HG03469 (cell line): ENCODE results near the gene RNASEL.
"Not testable (repeated sequence)": the region's sequence is repeated elsewhere in the genome, so short reads cannot be mapped to it uniquely, and the experiment has no call there.

Source experiments
- ATAC-seq: cut with Tn5 transposase; IDR thresholded peaks from one replicate; pipeline ENCODE4 v1.9.1; 2021; ENCODE audit warnings: mild to moderate bottlenecking, moderate library complexity, moderate number of reproducible peaks; ENCODE audit not compliant: unreplicated experiment

The RNASEL gene, protein sequence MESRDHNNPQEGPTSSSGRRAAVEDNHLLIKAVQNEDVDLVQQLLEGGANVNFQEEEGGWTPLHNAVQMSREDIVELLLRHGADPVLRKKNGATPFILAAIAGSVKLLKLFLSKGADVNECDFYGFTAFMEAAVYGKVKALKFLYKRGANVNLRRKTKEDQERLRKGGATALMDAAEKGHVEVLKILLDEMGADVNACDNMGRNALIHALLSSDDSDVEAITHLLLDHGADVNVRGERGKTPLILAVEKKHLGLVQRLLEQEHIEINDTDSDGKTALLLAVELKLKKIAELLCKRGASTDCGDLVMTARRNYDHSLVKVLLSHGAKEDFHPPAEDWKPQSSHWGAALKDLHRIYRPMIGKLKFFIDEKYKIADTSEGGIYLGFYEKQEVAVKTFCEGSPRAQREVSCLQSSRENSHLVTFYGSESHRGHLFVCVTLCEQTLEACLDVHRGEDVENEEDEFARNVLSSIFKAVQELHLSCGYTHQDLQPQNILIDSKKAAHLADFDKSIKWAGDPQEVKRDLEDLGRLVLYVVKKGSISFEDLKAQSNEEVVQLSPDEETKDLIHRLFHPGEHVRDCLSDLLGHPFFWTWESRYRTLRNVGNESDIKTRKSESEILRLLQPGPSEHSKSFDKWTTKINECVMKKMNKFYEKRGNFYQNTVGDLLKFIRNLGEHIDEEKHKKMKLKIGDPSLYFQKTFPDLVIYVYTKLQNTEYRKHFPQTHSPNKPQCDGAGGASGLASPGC

GRCh38 chr1:182588500-182589396 lies at the start of gene RNASEL:
RNASEL (minus strand) TSS chr1:182589256; CDS start chr1:182586806, 2,450 bp downstream.
- peak; percentile 46 for ATAC-seq

DNA sequence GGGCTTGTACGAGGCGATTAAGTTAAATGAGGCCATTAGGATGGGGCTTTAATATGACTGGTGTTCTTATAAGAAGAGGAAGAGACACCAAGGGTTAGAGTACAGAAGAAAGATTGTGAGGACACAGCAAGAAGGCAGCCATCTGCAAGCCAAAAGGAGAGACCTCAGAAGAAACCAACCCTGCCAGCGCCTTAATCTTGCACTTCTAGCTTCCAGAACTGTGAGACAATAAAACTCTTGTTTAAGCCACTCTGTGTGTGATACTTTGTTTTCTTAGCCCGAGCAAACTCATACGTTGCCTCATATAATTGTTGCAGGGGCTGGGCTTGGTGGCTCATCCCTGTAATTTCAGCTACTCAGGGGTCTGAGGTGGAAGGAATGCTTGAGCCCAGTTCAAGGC lies 48.7 kb upstream of the RNASEL start:
- no peak for ATAC-seq

GRCh38 chr1:182635871-182636270 lies 46.8 kb upstream of the RNASEL start:
- ATAC-seq, result no peak

DNA sequence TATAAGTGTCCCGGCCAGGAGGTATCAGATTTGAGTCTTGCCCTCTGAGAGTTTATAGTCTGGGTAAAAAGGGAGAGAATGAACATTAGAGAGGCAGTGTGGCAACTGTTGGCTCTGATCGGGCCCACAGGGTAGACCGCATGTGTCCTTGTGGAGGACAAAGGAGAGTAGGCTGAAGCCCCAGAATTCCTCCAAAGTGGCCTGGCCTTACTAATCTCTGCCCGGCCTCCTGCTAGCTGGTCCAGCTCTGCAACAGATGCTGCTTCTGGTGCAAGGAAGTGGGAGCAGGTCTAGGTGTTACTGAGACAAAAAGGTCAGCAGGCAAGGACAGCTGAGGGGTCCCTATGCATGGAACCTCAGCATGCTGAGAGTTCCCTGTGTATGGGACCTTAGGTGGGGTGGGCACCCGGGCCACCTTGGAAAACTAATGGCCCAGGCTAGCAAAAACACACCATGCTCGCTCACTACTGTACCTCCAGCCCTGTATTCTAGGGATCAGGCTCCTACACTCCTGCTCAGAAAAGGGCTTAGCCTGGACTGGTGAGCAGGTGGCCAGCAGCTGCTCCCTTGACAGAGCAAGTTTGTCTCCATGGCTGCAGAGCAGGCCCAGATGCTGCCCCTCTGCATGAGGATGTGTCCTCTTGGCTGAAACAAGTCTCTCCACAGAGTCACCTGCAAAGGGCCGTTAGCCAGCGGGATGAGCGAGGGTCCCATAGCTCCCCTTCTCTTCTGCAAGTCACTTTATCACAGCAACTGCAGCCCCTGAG lies 45.4 kb upstream of the RNASEL start:
- no peak for ATAC-seq

GRCh38 chr1:182633657-182634281 lies 44.7 kb upstream of the RNASEL start:
- ATAC-seq, result no peak

- no peak for ATAC-seq
Observed at GRCh38 chr1:182633031-182633430, 44.0 kb upstream of the RNASEL start.

- ATAC-seq, result not testable (repeated sequence)
Observed at GRCh38 chr1:182632441-182632857, 43.4 kb upstream of the RNASEL start.

DNA sequence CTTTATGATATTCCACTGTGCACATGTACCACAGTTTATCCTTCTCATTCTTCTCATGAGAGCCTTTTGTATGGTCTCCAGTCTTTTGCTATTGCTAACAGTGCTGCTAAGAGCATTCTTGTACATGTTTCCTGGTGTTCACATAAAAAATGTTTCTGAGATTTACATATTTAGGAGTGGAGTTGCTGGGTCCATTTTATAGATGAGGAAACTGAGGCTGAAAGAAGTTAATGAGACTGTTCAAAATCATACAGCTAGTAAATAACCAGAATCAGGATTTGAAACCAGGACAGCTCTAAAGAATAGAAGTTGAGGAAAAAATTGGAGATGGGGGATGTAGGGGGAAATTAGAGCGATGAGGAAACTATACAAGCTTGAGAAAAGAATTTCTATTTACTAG lies 42.9 kb upstream of the RNASEL start:
- no peak for ATAC-seq

- ATAC-seq, result no peak
Observed at GRCh38 chr1:182631053-182631677, 42.1 kb upstream of the RNASEL start.

DNA sequence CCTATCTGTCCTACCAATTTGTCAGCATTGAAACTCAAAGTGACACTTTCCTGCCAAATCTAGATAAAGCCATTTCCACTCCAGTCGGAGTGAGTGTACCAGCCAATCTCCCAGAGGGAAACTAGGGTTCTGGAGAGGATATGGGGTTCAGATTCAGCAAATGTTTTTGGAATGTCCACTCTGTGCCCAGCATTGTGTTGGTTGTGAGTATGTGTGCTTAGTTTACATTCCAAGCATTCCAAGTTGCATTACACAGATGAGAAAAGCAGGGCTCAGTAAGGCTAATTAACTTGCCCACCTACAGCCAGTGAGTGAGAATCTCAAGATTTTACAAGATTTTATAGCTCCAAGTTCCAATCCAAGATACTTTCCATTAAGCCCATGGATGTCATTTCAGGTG lies 41.5 kb upstream of the RNASEL start:
- no peak for ATAC-seq

- ATAC-seq, result no peak
Observed at GRCh38 chr1:182629499-182630096, 40.5 kb upstream of the RNASEL start.

DNA sequence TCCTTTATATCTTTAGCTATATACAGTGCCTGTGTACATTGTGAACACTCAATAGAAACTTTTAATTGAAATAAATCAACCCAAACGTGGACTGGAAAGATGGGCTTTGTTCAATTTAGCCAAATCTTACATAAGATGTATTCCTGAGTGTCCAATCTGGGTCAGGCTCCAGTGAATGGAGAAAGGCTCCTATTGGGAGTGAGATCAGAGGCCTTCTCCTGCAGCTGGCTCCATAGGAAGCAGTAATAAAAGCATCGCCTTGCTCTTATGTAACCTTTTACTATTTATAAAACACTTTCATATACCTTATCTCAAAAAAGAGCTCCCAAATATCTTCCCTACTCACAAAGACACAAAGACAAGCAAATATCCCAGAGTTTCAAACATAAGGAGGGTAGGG lies 40.0 kb upstream of the RNASEL start:
- ATAC-seq, result no peak

GRCh38 chr1:182628657-182629056 lies 39.6 kb upstream of the RNASEL start:
- ATAC-seq, result no peak

DNA sequence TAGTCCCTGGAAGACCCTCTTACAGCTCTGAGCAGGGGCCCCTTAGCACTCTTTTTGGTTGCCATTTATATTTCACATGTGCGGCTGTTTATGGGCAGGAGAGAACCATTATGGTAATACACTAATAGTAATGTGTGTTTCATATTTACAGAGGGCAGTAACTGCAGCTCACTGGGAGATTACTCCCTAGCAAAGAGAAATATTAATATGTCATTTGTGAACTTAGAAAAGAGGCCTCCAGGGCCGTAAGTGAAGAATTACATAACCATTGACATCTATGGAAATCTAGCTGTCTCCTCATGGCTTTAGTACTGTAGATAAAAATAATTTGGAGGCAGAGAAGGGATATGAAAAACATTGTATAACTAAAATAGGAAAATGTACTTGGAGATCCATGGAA lies 38.6 kb upstream of the RNASEL start:
- no peak for ATAC-seq

DNA sequence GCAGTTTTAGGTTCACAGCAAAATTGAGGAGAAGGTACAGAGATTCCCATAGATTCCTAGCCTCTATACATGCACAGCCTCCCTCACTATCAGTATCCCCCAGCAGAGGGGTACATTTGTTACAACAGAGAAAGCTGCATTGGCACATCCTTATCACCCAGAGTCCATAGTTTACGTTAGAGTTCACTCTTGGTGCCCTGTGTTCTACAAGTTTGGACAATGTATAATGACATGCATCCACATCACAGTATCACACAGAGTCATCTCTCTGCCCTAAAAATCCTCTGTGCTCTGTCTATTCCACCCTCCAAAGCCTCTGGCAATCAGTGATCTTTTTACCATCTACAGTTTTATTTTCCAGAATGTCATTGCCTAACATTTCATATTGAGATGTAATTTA lies 37.5 kb upstream of the RNASEL start:
- ATAC-seq, result no peak

DNA sequence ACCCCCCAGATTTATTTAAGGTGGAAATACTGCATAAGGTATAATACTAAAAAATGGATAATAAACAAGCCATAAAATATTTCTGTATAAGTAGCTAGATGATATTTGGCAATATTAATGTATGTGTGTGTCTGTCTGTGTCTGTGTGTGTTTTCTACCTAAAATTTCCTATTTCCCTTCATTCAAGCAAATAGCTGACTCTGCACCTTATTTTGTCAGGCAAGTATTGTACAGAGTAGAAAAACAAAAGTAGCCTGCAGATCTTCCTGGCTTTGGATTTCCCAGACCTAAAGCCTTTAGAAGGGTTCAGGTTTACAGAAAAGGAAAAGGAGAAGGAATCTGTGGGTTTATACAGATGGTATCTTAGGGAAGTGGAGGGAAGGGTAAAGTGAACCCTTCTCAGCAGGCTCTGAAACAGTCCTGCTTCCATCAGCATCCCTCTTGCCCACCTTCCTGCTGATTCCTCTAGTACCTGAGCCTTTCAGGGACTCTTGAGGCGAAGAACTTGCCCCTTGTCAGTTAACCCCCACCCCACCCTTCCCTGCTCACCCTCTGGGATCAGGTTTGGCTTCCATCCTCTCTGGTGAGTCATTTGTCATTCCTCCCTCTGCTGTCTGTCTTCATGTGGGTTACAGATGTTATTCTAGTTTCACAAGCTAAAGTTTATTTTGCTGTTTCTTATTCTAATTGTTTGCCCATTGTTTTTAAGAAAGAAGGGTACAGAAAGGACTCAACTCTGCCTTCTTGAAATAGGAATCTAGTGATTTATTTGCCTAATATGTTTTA lies 36.9 kb upstream of the RNASEL start:
- no peak for ATAC-seq

GRCh38 chr1:182625024-182625423 lies 36.0 kb upstream of the RNASEL start:
- no peak for ATAC-seq

- no peak for ATAC-seq
Observed at GRCh38 chr1:182624577-182624976, 35.5 kb upstream of the RNASEL start.
